Gastroesophageal sphincter (tissue), 4 donors: ENCODE results near the gene CYB5R4. TPM values are rescaled to one million over a fixed set of nuclear protein-coding genes. Genes with fewer than 3 reads are reported as not detected.

Experiments
- ATAC-seq: fragments of 150-250 bp; one replicate; pipeline ENCODE4 v1.9.1; 2016; ENCODE audit warnings: mild to moderate bottlenecking, moderate library complexity
- H3K27ac ChIP-seq, 4 donors: fragments of 200-600 bp; sonication (generic) in 3 of 4; 1 replicate in 3 of 4; 2 replicates in 1 of 4; pipeline ENCODE4 v1.5.1; 2016 to 2019
- H3K27me3 ChIP-seq: fragments of 200-600 bp; sonication (generic); one replicate; pipeline ENCODE4 v1.5.1; 2019
- H3K36me3 ChIP-seq, 2 donors: fragments of 200-600 bp; sonication (generic); one replicate each; pipeline ENCODE4 v1.5.1; 2019; ENCODE audit warnings: control low read depth in 1 of 2
- H3K4me1 ChIP-seq, 3 donors: fragments of 200-600 bp; sonication (generic); 1 replicate in 2 of 3; 2 replicates in 1 of 3; pipeline ENCODE4 v1.5.1; 2016 to 2019; ENCODE audit warnings: control low read depth in 2 of 3
- H3K4me3 ChIP-seq, 2 donors: fragments of 200-600 bp; sonication (generic); one replicate each; pipeline ENCODE4 v1.5.1; 2019; ENCODE audit warnings: mild to moderate bottlenecking in 1 of 2, moderate library complexity in 1 of 2
- H3K9me3 ChIP-seq, 3 donors: fragments of 200-600 bp; sonication (generic); one replicate each; pipeline ENCODE4 v1.5.1; 2017 to 2019; ENCODE audit warnings: control low read depth in 2 of 3
- EP300 ChIP-seq: sonication (generic); formaldehyde crosslinking; IDR thresholded peaks from one replicate; pipeline ENCODE4 v1.6.1; 2017; ENCODE audit warnings: antibody characterized with exemption, mild to moderate bottlenecking
- POLR2A ChIP-seq, 2 donors: fragments of 450-650 bp; IDR thresholded peaks; one replicate each; pipeline ENCODE4 v1.6.1; 2017; ENCODE audit warnings: antibody characterized with exemption in 2 of 2, mild to moderate bottlenecking in 2 of 2, moderate library complexity in 1 of 2
- POLR2AphosphoS5 ChIP-seq: sonication (generic); formaldehyde crosslinking; IDR thresholded peaks from one replicate; pipeline ENCODE4 v1.6.1; 2017; ENCODE audit warnings: antibody characterized with exemption
- WGBS, 2 donors: methylation state at CpG; one replicate each; pipeline ENCODE4 v1.1.5; 2018; ENCODE audit warnings: low coverage in 1 of 2; 5-methylcytosine and 5-hydroxymethylcytosine counted together
- total RNA-seq, 4 donors: library from RNA; depleted of rRNA; stranded (reverse); fragments of >200 nt; gene quantifications; one replicate each; pipeline ENCODE4 v1.1.0, GENCODE V29; 2016
- TF ChIP-seq, protein P1 (sequence below), 4 experiments: fragments of 200-600 bp in 2 of 4; fragments of 450-650 bp in 2 of 4; sonication (generic) in 1 of 4; IDR thresholded peaks; one replicate each; pipeline ENCODE4 v1.5.1; 2017 to 2019; ENCODE audit warnings: antibody characterized with exemption in 4 of 4, mild to moderate bottlenecking in 2 of 4, moderate library complexity in 2 of 4

The CYB5R4 gene
- total RNA-seq, 4 donors from 2014 or later: 16.0 to 32.4 (median 20.8) TPM

DNA sequence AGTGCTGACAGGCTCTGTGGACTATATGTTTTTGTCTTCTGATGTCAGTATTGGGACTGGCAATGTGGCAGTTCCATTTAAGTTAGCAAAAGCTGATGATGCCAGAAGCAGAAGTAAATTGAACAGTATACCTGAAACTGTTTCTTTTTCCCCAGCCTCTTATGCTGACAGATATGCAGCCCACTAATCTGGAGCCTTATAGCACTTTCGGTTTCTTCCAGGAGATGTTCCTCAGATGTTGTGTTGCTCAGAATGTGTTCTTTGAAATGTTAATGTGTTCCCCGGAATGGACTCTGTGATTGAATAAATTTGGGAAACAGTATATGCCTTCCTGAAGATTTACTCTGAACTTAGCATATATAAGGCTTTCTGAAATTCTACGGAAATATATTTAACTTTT, 93.3 kb downstream of the CYB5R4 start:
- Histone ChIP-seq H3K36me3 (peaks cover 0 to 42% of the 10 kb centered on the region in 2 donors), H3K4me1 (no peaks in the 10 kb centered on the region), H3K4me3 (no peak overlapping the region), H3K27me3 (no peaks in the 10 kb centered on the region), H3K27ac (no peak overlapping the region), H3K9me3 (no peaks in the 10 kb centered on the region)
- no peak for ATAC-seq
- no peak for TF ChIP-seq POLR2AphosphoS5
- no peak for TF ChIP-seq EP300
- TF ChIP-seq POLR2A (IDR thresholded peaks at IDR 0.05): no peak
- 44 to 48% methylated on average over 3 of the region's 3 CpGs for WGBS, 2 donors

DNA sequence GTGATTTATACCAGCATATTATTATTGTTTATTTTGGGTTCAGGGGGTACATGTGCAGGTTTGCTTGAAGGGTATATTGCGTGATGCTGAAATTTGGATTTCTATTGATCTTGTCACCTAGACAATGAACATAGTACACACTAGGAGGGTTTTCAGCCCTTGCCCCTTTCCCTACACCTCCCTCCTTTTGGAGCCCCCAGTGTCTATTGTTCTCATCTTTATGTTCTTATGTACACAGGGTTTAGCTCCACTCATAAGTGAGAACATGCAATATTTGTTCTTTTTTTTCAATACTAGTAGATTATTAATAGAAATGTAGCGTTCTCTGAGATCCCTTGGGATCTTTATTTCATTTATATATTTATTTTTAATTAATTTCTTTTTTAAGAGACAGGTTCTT, 94.9 kb downstream of the CYB5R4 start:
- no peak for ATAC-seq
- Histone ChIP-seq H3K27ac (no peak overlapping the region), H3K4me1 (no peaks in the 10 kb centered on the region), H3K4me3 (no peak overlapping the region), H3K36me3 (peaks cover 0 to 54% of the 10 kb centered on the region in 2 donors), H3K9me3 (no peaks in the 10 kb centered on the region), H3K27me3 (no peaks in the 10 kb centered on the region)
- TF ChIP-seq POLR2A (IDR thresholded peaks at IDR 0.05) (no peak), POLR2AphosphoS5 (no peak), EP300 (no peak)
- TF ChIP-seq, protein P1, sequence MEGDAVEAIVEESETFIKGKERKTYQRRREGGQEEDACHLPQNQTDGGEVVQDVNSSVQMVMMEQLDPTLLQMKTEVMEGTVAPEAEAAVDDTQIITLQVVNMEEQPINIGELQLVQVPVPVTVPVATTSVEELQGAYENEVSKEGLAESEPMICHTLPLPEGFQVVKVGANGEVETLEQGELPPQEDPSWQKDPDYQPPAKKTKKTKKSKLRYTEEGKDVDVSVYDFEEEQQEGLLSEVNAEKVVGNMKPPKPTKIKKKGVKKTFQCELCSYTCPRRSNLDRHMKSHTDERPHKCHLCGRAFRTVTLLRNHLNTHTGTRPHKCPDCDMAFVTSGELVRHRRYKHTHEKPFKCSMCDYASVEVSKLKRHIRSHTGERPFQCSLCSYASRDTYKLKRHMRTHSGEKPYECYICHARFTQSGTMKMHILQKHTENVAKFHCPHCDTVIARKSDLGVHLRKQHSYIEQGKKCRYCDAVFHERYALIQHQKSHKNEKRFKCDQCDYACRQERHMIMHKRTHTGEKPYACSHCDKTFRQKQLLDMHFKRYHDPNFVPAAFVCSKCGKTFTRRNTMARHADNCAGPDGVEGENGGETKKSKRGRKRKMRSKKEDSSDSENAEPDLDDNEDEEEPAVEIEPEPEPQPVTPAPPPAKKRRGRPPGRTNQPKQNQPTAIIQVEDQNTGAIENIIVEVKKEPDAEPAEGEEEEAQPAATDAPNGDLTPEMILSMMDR (IDR thresholded peaks at IDR 0.05): no peak
- WGBS, 2 donors: 80 to 93% methylated on average over 2 of the region's 2 CpGs

DNA sequence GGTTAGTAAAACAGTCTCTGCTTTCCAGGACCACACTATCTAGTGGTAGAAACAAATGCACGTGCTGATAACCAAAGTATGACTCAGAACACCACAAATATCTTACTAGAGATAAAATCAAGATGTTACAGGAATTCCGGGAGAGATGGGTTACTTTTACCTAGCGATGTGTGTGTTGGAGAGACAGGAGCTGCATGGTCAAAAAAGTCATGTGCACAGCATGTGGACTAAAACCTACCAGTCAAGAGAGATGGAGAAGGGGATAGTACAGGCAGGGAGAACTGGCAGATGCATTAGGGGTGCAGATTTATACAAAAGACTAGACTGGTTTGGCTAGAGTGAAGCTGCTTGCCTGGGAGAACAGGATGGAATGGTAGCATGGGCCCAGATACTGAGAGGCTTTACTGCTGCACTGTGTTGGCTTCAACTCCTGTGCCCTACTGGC, 98.8 kb downstream of the CYB5R4 start:
- H3K4me1 ChIP-seq: no peaks in the 10 kb centered on the region
- ATAC-seq: no peak
- H3K36me3 ChIP-seq: peaks cover 0 to 80% of the 10 kb centered on the region in 2 donors
- no peaks in the 10 kb centered on the region for H3K27me3 ChIP-seq
- H3K9me3 ChIP-seq: no peaks in the 10 kb centered on the region
- no peak for TF ChIP-seq EP300
- TF ChIP-seq POLR2AphosphoS5: no peak
- TF ChIP-seq, protein P1 (IDR thresholded peaks at IDR 0.05): no peak
- no peak for TF ChIP-seq POLR2A (IDR thresholded peaks at IDR 0.05)
- WGBS, 2 donors: 73 to 100% methylated on average over 3 of the region's 3 CpGs
- no peak overlapping the region for H3K4me3 ChIP-seq
- no peak overlapping the region for H3K27ac ChIP-seq

DNA sequence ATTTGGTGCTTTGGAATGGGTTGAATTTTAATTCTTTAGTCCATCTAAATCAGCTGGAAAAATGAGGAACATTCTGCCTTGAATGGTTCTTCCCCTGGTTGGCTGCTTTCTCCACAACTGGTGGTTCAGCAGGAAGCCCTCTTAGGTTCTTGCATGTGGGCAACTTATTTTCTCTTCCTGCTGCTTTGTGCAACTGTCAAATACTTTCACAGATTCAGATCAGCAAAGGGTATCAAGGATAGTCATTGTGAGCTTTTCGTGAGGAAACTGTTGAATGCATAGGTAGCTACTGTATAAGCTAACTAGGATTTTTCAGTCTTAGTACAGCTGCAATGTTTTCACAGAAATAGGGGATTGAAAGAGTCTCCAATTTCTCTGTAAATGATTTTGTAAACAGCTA, 101.2 kb downstream of the CYB5R4 start:
- Histone ChIP-seq H3K27ac (no peak overlapping the region), H3K4me1 (no peaks in the 10 kb centered on the region), H3K27me3 (no peaks in the 10 kb centered on the region), H3K4me3 (no peak overlapping the region), H3K9me3 (peaks cover 0 to 14% (median 0%) of the 10 kb centered on the region in 3 donors), H3K36me3 (peaks cover 0 to 88% of the 10 kb centered on the region in 2 donors)
- 82 to 83% methylated on average over 1 of the region's 1 CpG for WGBS, 2 donors
- ATAC-seq: no peak
- TF ChIP-seq POLR2A (IDR thresholded peaks at IDR 0.05): no peak
- no peak for TF ChIP-seq EP300
- TF ChIP-seq, protein P1 (IDR thresholded peaks at IDR 0.05): no peak
- no peak for TF ChIP-seq POLR2AphosphoS5

DNA sequence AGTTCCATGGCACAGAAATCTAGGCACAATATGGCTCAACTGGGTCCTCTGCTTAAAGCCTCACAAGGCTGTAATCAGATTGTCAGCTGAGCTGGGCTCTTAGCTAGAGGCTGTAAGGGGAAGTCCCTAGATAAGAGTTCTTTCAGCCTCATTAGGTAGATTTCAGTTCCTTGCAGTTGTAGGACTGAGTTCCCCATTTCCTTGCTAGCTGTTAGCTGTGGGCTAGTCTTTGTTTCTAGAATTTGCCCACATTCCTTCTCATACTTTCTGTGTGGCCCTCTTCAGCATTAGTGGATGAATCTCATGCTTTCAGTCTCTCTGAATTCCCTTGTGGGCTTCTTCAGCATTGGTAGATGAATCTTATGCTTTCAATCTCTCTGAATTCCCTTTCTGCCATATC, 103.1 kb downstream of the CYB5R4 start:
- no peak for ATAC-seq
- Histone ChIP-seq H3K27me3 (no peaks in the 10 kb centered on the region), H3K9me3 (peaks cover 0 to 28% (median 0%) of the 10 kb centered on the region in 3 donors), H3K36me3 (peaks cover 0 to 73% of the 10 kb centered on the region in 2 donors), H3K27ac (no peak overlapping the region), H3K4me1 (no peaks in the 10 kb centered on the region), H3K4me3 (no peak overlapping the region)
- TF ChIP-seq POLR2A (IDR thresholded peaks at IDR 0.05) (no peak), POLR2AphosphoS5 (no peak), EP300 (no peak)
- TF ChIP-seq, protein P1 (IDR thresholded peaks at IDR 0.05): no peak
